K562 (cell line): ENCODE measurements around the gene CAMKV. TPM values are rescaled to one million over a fixed set of nuclear protein-coding genes. Genes with fewer than 3 reads are reported as not detected.

ENCODE experiments used
- CBX3 ChIP-seq, 2 experiments: IDR thresholded peaks; 1 replicate in 1 of 2; 2 replicates in 1 of 2; pipeline ENCODE4 v1.6.1; 2012; ENCODE audit warnings: inconsistent platforms in 2 of 2, low read length in 2 of 2, borderline replicate concordance in 1 of 2, control low read depth in 1 of 2
- ESRRA ChIP-seq: fragments of 450-650 bp; IDR thresholded peaks from 2 replicates; pipeline ENCODE4 v1.6.1; 2014; ENCODE audit warnings: low read depth, mild to moderate bottlenecking, moderate library complexity, borderline replicate concordance
- JUND ChIP-seq, 2 experiments: IDR thresholded peaks; 2 replicates in 1 of 2; 3 replicates in 1 of 2; pipeline ENCODE4 v1.6.1; 2011; ENCODE audit warnings: borderline replicate concordance in 2 of 2, low read depth in 2 of 2, low read length in 2 of 2, improper control_type of control experiment in 1 of 2, missing biosample characterization in 1 of 2, missing genetic modification characterization in 1 of 2, missing genetic modification reagents in 1 of 2
- NFXL1 ChIP-seq: fragments of 450-650 bp; formaldehyde crosslinking; IDR thresholded peaks from 2 replicates; pipeline ENCODE4 v1.4.0; 2021; ENCODE audit warnings: mild to moderate bottlenecking
- SPI1 ChIP-seq: IDR thresholded peaks from 2 replicates; pipeline ENCODE4 v1.6.1; 2011; ENCODE audit warnings: low read depth, low read length, control low read depth, borderline replicate concordance
- STAT5A ChIP-seq: IDR thresholded peaks from 2 replicates; pipeline ENCODE4 v1.6.1; 2012; ENCODE audit warnings: low read length, inconsistent platforms, borderline replicate concordance
- TAF9B ChIP-seq: fragments of 450-650 bp; IDR thresholded peaks from 2 replicates; pipeline ENCODE4 v1.6.1; 2018; ENCODE audit warnings: mild to moderate bottlenecking; ENCODE audit not compliant: partially characterized antibody
- THRB ChIP-seq: fragments of 450-650 bp; formaldehyde crosslinking; conservative IDR thresholded peaks from 2 replicates; pipeline ENCODE4 v1.4.0; 2022; ENCODE audit warnings: mild to moderate bottlenecking, missing genetic modification characterization
- polyA plus RNA-seq, 8 experiments: library from polyadenylated mRNA; depleted of rRNA in 4 of 8; stranded (reverse) in 5 of 8; unstranded in 3 of 8; fragments of >200 nt; fragmentation: Nextera tagmentation in 2 of 8; fragmentation: Illumina TruSeq in 1 of 8; extraction: Ambion mirVana in 2 of 8; extraction: Trizol in 1 of 8; gene quantifications; 2 replicates each; pipeline versions ENCODE4 v1.2.1 to v1.2.3, GENCODE V29; 2011 to 2014; ENCODE audit warnings: inconsistent platforms in 1 of 8, missing spikeins in 1 of 8
- total RNA-seq, 7 experiments: library from RNA; depleted of rRNA in 6 of 7; stranded (reverse); fragments of >200 nt in 6 of 7; fragmentation: Illumina TruSeq in 2 of 7; extraction: Trizol in 2 of 7; gene quantifications; 2 replicates each; pipeline versions ENCODE4 v1.2.1 to v1.2.3, GENCODE V29; 2011 to 2021; ENCODE audit warnings: low replicate concordance in 1 of 7
- TF ChIP-seq, protein P1 (sequence below): sonication (generic); IDR thresholded peaks from 2 replicates; pipeline ENCODE4 v1.6.1; 2016

Gene CAMKV
- total and polyA plus RNA-seq, 9 of the 15 experiments (the other 6 are each of a cell fraction or from before 2014, with no cell fraction given), result 0.08 to 2.7 (median 0.79) TPM

DNA sequence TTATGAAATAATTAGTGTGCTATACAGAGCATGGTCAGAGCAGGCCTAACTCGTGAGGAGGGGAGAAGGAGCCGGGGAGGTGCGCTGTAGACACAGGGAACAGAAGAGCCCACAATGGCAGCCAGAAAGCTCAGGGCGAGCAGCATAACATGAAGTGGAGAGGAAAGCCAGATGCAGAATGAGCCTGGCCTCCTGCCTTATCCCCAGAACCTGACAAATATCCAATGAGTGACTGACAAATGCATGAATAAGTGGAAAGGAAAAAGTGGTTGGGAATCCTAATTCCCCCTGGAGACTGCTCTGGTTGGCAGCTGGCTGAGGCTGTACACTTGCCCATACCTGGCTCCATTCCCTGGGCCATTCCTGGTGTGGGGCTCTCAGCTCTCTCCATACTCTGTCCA lies 43.2 kb upstream of the CAMKV start (continued):
- TF ChIP-seq THRB (CRISPR knock-in tag) (no peak), SPI1 (no peak), CBX3 (IDR thresholded peaks at IDR 0.05; ENCODE audit: borderline replicate concordance in 1 of 2, low read length in 2 of 2) (no peak), STAT5A (no peak), TAF9B (no peak), ESRRA (no peak), NFXL1 (CRISPR knock-in tag) (no peak), JUND (IDR thresholded peaks at IDR 0.05; ENCODE audit: borderline replicate concordance, low read depth, low read length) (no peak), JUND (tag; IDR thresholded peaks at IDR 0.05; ENCODE audit: borderline replicate concordance, low read depth, low read length) (no peak)
- TF ChIP-seq, protein P1, sequence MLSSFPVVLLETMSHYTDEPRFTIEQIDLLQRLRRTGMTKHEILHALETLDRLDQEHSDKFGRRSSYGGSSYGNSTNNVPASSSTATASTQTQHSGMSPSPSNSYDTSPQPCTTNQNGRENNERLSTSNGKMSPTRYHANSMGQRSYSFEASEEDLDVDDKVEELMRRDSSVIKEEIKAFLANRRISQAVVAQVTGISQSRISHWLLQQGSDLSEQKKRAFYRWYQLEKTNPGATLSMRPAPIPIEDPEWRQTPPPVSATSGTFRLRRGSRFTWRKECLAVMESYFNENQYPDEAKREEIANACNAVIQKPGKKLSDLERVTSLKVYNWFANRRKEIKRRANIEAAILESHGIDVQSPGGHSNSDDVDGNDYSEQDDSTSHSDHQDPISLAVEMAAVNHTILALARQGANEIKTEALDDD, result no peak
- TF ChIP-seq, all 486 proteins: peak for 0
